GM12891 (cell line): Measurements from ENCODE around the gene SLC35F4.

Experiments used
- PAX5 ChIP-seq: IDR thresholded peaks from 2 replicates; pipeline ENCODE4 v1.6.1; 2011; ENCODE audit warnings: low read length, moderate library complexity, mild to moderate bottlenecking; ENCODE audit not compliant: insufficient read depth, severe bottlenecking
- POLR2A ChIP-seq: IDR thresholded peaks from 2 replicates; pipeline ENCODE4 v1.6.1; 2011; ENCODE audit warnings: low read depth, low read length, control low read depth
- POLR2AphosphoS5 ChIP-seq: IDR thresholded peaks from 2 replicates; pipeline ENCODE4 v1.6.1; 2011; ENCODE audit warnings: low read depth, low read length, control low read depth
- POU2F2 ChIP-seq: IDR thresholded peaks from 2 replicates; pipeline ENCODE4 v1.6.1; 2011; ENCODE audit warnings: low read depth, mild to moderate bottlenecking, control low read depth, low read length, moderate library complexity
- SPI1 ChIP-seq: IDR thresholded peaks from 2 replicates; pipeline ENCODE4 v1.6.1; 2011; ENCODE audit warnings: low read depth, low read length, control low read depth
- TAF1 ChIP-seq: IDR thresholded peaks from 2 replicates; pipeline ENCODE4 v1.6.1; 2011; ENCODE audit warnings: low read depth, low read length, control low read depth

GRCh38 chr14:57533214-57533613, 332.7 kb downstream of the SLC35F4 start:
- TF ChIP-seq POLR2AphosphoS5 = no peak
- TF ChIP-seq TAF1 = no peak
- TF ChIP-seq POLR2A = no peak
- TF ChIP-seq SPI1 = no peak
- no peak for TF ChIP-seq PAX5
- no peak for TF ChIP-seq POU2F2
